Stimulated activated CD8-positive, alpha-beta memory T cell treated with anti-CD3 and anti-CD28 coated beads, Interleukin-4, amount 100 ng/mL, for 4 hours (primary cell): ENCODE data around the gene ZNF207.
"Not testable (repeated sequence)": the region's sequence is repeated elsewhere in the genome, so short reads cannot be mapped to it uniquely, and the experiment has no call there.

Experiments
- DNase-seq, 2 donors: peaks; one replicate each; pipeline ENCODE4 v3.0.0-alpha.2; 2020; ENCODE audit warnings: low read depth in 2 of 2, low spot score in 1 of 2

The ZNF207 gene

GRCh38 chr17:32386844-32387243, 36.9 kb downstream of the ZNF207 start:
- no peak for DNase-seq

GRCh38 chr17:32388128-32388527, 38.2 kb downstream of the ZNF207 start:
- not testable (repeated sequence) for DNase-seq

GRCh38 chr17:32388613-32389459, 38.9 kb downstream of the ZNF207 start:
- DNase-seq = no peak

- no peak for DNase-seq
Measured at GRCh38 chr17:32393904-32394303, 43.9 kb downstream of the ZNF207 start.

- no peak for DNase-seq
Measured at GRCh38 chr17:32396343-32396742, 46.4 kb downstream of the ZNF207 start.

GRCh38 chr17:32398946-32399345, 49.0 kb downstream of the ZNF207 start:
- no peak for DNase-seq

- not testable (repeated sequence) for DNase-seq
Measured at GRCh38 chr17:32410085-32410484, 60.1 kb downstream of the ZNF207 start.

- DNase-seq = no peak
Measured at GRCh38 chr17:32426894-32427293, 76.9 kb downstream of the ZNF207 start.

GRCh38 chr17:32429598-32429997, 79.6 kb downstream of the ZNF207 start:
- DNase-seq = no peak
